WTC11 (cell line): ENCODE measurements around the gene FBXO30. TPM values are rescaled to one million over a fixed set of nuclear protein-coding genes. Genes with fewer than 3 reads are reported as not detected.
A peak's percentile ranks its signal among the peaks of the same experiment; 100 is the strongest.

Experiments
- ARID4B ChIP-seq: sonication (generic); formaldehyde crosslinking; IDR thresholded peaks from 2 replicates; pipeline ENCODE4 v1.8.0; 2023; ENCODE audit warnings: missing genetic modification reagents, mild to moderate bottlenecking, borderline replicate concordance
- ATF3 ChIP-seq: sonication (generic); formaldehyde crosslinking; conservative IDR thresholded peaks from 2 replicates; pipeline ENCODE4 v1.8.1; 2022; ENCODE audit warnings: mild to moderate bottlenecking, missing genetic modification reagents
- CBFB ChIP-seq: sonication (generic); formaldehyde crosslinking; IDR thresholded peaks from 2 replicates; pipeline ENCODE4 v1.8.1; 2022; ENCODE audit warnings: mild to moderate bottlenecking, low read depth, missing genetic modification reagents
- CREB1 ChIP-seq: sonication (generic); formaldehyde crosslinking; IDR thresholded peaks from 2 replicates; pipeline ENCODE4 v1.8.0; 2023; ENCODE audit warnings: mild to moderate bottlenecking, missing genetic modification reagents
- CREM ChIP-seq: sonication (generic); formaldehyde crosslinking; IDR thresholded peaks from 2 replicates; pipeline ENCODE4 v1.8.1; 2022; ENCODE audit warnings: mild to moderate bottlenecking, missing genetic modification reagents, moderate library complexity
- FOXK1 ChIP-seq: sonication (generic); formaldehyde crosslinking; IDR thresholded peaks from 2 replicates; pipeline ENCODE4 v1.8.0; 2022; ENCODE audit warnings: mild to moderate bottlenecking, moderate library complexity, missing genetic modification reagents
- GABPB1 ChIP-seq: sonication (generic); formaldehyde crosslinking; IDR thresholded peaks from 2 replicates; pipeline ENCODE4 v1.8.1; 2023; ENCODE audit warnings: mild to moderate bottlenecking, missing genetic modification reagents
- HMGXB4 ChIP-seq: sonication (generic); formaldehyde crosslinking; IDR thresholded peaks from 2 replicates; pipeline ENCODE4 v1.8.1; 2023; ENCODE audit warnings: mild to moderate bottlenecking, moderate library complexity, missing genetic modification reagents
- JAZF1 ChIP-seq: fragments of 250-450 bp; sonication (Bioruptor Pico); IDR thresholded peaks from 2 replicates; pipeline ENCODE4 v1.9.0; 2021; ENCODE audit warnings: moderate library complexity, mild to moderate bottlenecking, inconsistent platforms
- KAT7 ChIP-seq: sonication (generic); formaldehyde crosslinking; IDR thresholded peaks from 2 replicates; pipeline ENCODE4 v1.8.1; 2023; ENCODE audit warnings: missing genetic modification reagents, mild to moderate bottlenecking, borderline replicate concordance
- NFE2L1 ChIP-seq: sonication (generic); formaldehyde crosslinking; IDR thresholded peaks from 2 replicates; pipeline ENCODE4 v1.8.1; 2023; ENCODE audit warnings: missing genetic modification reagents
- NR3C1 ChIP-seq: sonication (generic); formaldehyde crosslinking; conservative IDR thresholded peaks from 2 replicates; pipeline ENCODE4 v1.8.1; 2023; ENCODE audit warnings: low read depth, mild to moderate bottlenecking, missing genetic modification reagents
- RELA ChIP-seq: sonication (generic); formaldehyde crosslinking; IDR thresholded peaks from 2 replicates; pipeline ENCODE4 v1.8.1; 2022; ENCODE audit warnings: missing genetic modification reagents, mild to moderate bottlenecking, borderline replicate concordance
- SOX15 ChIP-seq: fragments of 250-450 bp; sonication (Bioruptor Pico); IDR thresholded peaks from 2 replicates; pipeline ENCODE4 v1.9.0; 2021; ENCODE audit warnings: mild to moderate bottlenecking
- TEAD1 ChIP-seq: sonication (generic); formaldehyde crosslinking; IDR thresholded peaks from 2 replicates; pipeline ENCODE4 v1.8.0; 2022; ENCODE audit warnings: mild to moderate bottlenecking, missing genetic modification reagents
- TP53 ChIP-seq: sonication (generic); formaldehyde crosslinking; IDR thresholded peaks from 2 replicates; pipeline ENCODE4 v1.8.1; 2023; ENCODE audit warnings: mild to moderate bottlenecking, missing genetic modification reagents
- ZBTB43 ChIP-seq: sonication (generic); formaldehyde crosslinking; IDR thresholded peaks from 2 replicates; pipeline ENCODE4 v1.8.1; 2023; ENCODE audit warnings: mild to moderate bottlenecking, missing genetic modification reagents
- ZNF317 ChIP-seq: sonication (generic); formaldehyde crosslinking; IDR thresholded peaks from 2 replicates; pipeline ENCODE4 v1.8.1; 2023; ENCODE audit warnings: low read depth, mild to moderate bottlenecking, moderate library complexity, missing genetic modification reagents, borderline replicate concordance
- ZNF416 ChIP-seq: fragments of 250-450 bp; sonication (Bioruptor Pico); IDR thresholded peaks from 2 replicates; pipeline ENCODE4 v1.9.0; 2021; ENCODE audit warnings: mild to moderate bottlenecking, inconsistent platforms
- total RNA-seq: library from RNA; stranded (reverse); gene quantifications from 3 replicates; pipeline ENCODE4 v1.2.3, GENCODE V29; 2021
- TF ChIP-seq, protein P1 (sequence below): sonication (generic); formaldehyde crosslinking; IDR thresholded peaks from 2 replicates; pipeline ENCODE4 v1.8.1; 2023; ENCODE audit warnings: mild to moderate bottlenecking, missing genetic modification reagents
- TF ChIP-seq, protein P2 (sequence below): sonication (generic); formaldehyde crosslinking; IDR thresholded peaks from 2 replicates; pipeline ENCODE4 v1.8.1; 2022; ENCODE audit warnings: missing genetic modification reagents, borderline replicate concordance
- TF ChIP-seq, protein P3 (sequence below): sonication (generic); formaldehyde crosslinking; IDR thresholded peaks from 2 replicates; pipeline ENCODE4 v1.8.1; 2023; ENCODE audit warnings: mild to moderate bottlenecking, missing genetic modification reagents, moderate library complexity
- TF ChIP-seq, protein P4 (sequence below): sonication (generic); formaldehyde crosslinking; IDR thresholded peaks from 2 replicates; pipeline ENCODE4 v1.8.0; 2022; ENCODE audit warnings: mild to moderate bottlenecking, missing genetic modification reagents

The FBXO30 gene
- total RNA-seq, 1 experiment from 2014 or later, result 11.8 TPM

DNA sequence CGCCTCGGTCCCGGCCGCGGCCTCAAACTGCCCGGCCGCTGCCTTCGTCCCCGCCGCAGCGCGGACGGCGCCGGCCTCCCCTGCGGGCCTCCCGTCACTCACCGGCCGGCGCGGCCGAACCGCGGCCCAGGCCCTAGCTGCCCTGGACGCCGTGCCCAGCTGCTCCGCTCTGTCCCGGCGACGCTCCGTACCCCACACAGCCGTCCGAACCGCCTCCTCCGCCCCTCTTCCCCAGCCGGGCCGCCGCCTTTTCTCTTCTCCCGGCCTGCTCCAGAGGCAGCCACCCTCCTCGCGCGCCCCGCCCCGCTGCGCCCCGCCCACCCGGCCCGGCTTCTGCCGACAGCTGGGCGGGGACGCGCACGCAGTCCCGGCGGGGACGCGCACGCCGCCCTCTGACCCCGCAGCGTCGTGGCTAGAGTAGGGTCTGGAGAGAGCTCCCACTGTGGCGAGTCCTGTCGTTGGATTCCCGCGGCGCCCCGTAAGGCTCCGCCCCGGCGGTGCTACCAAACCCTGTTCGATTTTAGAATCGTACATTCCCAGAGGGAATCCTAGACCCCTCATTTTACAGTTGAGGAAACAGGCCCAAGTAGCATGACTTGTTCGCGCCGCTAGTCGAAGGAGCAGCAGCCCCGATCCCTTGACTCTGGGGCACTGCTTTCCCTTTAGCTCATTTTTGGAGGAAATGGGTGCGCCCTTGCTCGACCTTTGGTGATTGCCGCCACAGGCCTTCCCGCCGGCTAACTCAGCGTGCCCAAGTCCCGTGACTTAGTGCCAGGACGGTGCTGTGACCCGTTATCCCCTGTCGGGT, at the start of gene FBXO30 (continued):
- 0 out of 2 replicates have a peak, but pooled peaks have one; percentile 31 for TF ChIP-seq KAT7 (CRISPR knock-in tag)
- TF ChIP-seq ATF3 (CRISPR knock-in tag), result no peak
- TF ChIP-seq, protein P1, sequence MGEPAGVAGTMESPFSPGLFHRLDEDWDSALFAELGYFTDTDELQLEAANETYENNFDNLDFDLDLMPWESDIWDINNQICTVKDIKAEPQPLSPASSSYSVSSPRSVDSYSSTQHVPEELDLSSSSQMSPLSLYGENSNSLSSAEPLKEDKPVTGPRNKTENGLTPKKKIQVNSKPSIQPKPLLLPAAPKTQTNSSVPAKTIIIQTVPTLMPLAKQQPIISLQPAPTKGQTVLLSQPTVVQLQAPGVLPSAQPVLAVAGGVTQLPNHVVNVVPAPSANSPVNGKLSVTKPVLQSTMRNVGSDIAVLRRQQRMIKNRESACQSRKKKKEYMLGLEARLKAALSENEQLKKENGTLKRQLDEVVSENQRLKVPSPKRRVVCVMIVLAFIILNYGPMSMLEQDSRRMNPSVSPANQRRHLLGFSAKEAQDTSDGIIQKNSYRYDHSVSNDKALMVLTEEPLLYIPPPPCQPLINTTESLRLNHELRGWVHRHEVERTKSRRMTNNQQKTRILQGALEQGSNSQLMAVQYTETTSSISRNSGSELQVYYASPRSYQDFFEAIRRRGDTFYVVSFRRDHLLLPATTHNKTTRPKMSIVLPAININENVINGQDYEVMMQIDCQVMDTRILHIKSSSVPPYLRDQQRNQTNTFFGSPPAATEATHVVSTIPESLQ (CRISPR knock-in tag), result no peak
- TF ChIP-seq, protein P2, sequence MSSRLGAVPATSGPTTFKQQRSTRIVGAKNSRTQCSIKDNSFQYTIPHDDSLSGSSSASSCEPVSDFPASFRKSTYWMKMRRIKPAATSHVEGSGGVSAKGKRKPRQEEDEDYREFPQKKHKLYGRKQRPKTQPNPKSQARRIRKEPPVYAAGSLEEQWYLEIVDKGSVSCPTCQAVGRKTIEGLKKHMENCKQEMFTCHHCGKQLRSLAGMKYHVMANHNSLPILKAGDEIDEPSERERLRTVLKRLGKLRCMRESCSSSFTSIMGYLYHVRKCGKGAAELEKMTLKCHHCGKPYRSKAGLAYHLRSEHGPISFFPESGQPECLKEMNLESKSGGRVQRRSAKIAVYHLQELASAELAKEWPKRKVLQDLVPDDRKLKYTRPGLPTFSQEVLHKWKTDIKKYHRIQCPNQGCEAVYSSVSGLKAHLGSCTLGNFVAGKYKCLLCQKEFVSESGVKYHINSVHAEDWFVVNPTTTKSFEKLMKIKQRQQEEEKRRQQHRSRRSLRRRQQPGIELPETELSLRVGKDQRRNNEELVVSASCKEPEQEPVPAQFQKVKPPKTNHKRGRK, result no peak
- peak; percentile 17; the same call in 1 of the 2 replicates for TF ChIP-seq GABPB1 (CRISPR knock-in tag)
- TF ChIP-seq, protein P3, sequence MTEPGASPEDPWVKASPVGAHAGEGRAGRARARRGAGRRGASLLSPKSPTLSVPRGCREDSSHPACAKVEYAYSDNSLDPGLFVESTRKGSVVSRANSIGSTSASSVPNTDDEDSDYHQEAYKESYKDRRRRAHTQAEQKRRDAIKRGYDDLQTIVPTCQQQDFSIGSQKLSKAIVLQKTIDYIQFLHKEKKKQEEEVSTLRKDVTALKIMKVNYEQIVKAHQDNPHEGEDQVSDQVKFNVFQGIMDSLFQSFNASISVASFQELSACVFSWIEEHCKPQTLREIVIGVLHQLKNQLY, result no peak
- peak; percentile 4; the same call in 1 of the 2 replicates for TF ChIP-seq TEAD1 (CRISPR knock-in tag)
- TF ChIP-seq SOX15 (CRISPR knock-in tag), result no peak
- 0 out of 2 replicates have a peak, but pooled peaks have one; percentile 27 for TF ChIP-seq CREM (CRISPR knock-in tag)
- peak; percentile 95 for TF ChIP-seq CBFB (CRISPR knock-in tag)
- TF ChIP-seq NR3C1, result no peak
- TF ChIP-seq TP53 (CRISPR knock-in tag), result no peak; the same call in 1 of the 2 replicates
- TF ChIP-seq ZBTB43 (CRISPR knock-in tag), result no peak; the same call in 1 of the 2 replicates
- no peak for TF ChIP-seq RELA (CRISPR knock-in tag)
- no peak for TF ChIP-seq ARID4B (CRISPR knock-in tag)
- TF ChIP-seq JAZF1, result no peak
- no peak; the same call in 1 of the 2 replicates for TF ChIP-seq ZNF317 (CRISPR knock-in tag)
- TF ChIP-seq CREB1 (CRISPR knock-in tag), result no peak
- TF ChIP-seq, protein P4, sequence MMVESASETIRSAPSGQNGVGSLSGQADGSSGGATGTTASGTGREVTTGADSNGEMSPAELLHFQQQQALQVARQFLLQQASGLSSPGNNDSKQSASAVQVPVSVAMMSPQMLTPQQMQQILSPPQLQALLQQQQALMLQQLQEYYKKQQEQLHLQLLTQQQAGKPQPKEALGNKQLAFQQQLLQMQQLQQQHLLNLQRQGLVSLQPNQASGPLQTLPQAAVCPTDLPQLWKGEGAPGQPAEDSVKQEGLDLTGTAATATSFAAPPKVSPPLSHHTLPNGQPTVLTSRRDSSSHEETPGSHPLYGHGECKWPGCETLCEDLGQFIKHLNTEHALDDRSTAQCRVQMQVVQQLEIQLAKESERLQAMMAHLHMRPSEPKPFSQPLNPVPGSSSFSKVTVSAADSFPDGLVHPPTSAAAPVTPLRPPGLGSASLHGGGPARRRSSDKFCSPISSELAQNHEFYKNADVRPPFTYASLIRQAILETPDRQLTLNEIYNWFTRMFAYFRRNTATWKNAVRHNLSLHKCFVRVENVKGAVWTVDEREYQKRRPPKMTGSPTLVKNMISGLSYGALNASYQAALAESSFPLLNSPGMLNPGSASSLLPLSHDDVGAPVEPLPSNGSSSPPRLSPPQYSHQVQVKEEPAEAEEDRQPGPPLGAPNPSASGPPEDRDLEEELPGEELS (CRISPR knock-in tag), result peak; percentile 81; the same call in 1 of the 2 replicates
- TF ChIP-seq NFE2L1, result no peak
- peak; percentile 51; the same call in 1 of the 2 replicates for TF ChIP-seq FOXK1 (CRISPR knock-in tag)
- TF ChIP-seq ZNF416 (CRISPR knock-in tag), result 0 out of 2 replicates have a peak, but pooled peaks have one; percentile 8
- TF ChIP-seq HMGXB4, result peak; percentile 81; the same call in 1 of the 2 replicates
